HG03521 (cell line): Measurements from ENCODE around the gene ZNF248.

ENCODE experiments used
- ATAC-seq: cut with Tn5 transposase; IDR thresholded peaks from one replicate; pipeline ENCODE4 v1.9.1; 2021; ENCODE audit warnings: mild to moderate bottlenecking, moderate library complexity; ENCODE audit not compliant: unreplicated experiment

ZNF248 gene

DNA sequence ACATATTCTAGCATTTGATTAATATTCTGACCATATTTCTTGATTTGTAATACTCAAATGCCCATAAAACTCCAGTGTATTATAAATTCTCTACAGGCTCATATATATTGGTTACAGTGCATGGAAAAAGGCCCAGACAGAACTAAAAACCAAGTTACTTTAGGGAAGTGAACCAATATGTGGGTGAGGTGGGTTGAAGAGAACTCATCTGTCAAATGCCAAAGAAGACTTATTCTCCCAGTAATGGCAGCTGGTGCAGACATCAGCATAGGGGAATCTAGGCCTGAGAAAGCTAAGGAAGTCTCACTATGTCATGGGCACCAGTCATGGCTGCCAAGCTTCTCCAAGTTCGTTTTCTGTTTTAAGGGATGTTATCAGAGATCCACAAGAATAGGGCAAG lies 30.6 kb downstream of the ZNF248 start:
- no peak for ATAC-seq

DNA sequence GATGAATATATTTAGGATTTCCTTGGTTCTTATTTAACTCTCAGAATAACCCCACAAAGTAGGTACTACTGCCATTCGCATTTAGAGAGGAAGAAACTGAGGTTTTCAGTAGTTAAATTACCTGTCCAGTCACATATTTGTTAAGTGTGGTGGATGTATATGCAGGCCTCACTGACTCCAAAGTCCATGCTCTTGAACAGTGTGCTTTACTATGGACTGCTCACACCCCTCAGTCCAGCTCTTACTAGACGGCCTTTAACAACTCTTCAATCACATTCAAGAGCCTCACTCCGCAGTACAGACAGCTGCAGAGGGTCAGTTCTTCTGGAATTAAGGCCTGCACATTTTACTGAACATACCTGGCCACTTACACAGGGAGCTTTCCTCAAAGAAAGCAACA lies 36.2 kb downstream of the ZNF248 start:
- no peak for ATAC-seq

DNA sequence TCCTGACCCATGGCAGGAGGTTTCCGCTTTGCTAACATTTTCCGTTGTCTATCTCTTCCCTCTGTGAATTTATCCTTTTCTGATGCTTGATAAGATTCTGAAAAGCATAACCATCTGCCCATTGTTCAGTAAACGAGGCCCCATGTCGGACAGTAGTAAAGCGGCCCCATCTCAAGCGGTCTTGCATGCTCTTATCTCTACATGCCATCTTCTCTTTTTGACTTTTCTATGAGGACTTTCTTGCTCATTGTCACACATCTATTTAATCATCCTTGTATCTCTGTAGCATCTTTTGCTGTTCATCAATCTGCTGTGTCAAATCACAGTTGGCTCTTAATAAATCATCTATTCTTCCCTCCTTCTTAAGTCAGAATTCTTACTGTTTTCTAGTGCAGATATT lies 37.6 kb downstream of the ZNF248 start:
- ATAC-seq = no peak

GRCh38 chr10:37816290-37816689 lies 41.1 kb downstream of the ZNF248 start:
- ATAC-seq = no peak

DNA sequence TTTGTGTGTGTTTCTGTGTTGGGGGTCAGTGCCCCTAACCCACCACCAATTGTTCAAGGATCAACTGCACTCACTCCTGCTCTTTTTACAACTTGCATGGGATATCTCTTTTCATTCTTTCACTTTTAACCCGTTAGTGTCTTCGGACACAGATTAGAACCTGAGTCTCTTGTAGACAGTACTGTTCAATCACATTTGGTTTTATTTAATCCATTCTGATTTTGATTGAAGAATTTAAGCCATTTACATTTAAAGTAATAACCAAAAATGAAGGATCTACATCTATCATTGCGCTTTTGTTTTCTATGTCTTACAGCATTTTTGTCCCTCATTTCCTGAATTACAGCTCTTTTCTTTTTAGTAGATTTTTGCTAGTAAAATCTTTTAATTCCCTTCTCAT lies 43.6 kb downstream of the ZNF248 start:
- ATAC-seq = no peak

DNA sequence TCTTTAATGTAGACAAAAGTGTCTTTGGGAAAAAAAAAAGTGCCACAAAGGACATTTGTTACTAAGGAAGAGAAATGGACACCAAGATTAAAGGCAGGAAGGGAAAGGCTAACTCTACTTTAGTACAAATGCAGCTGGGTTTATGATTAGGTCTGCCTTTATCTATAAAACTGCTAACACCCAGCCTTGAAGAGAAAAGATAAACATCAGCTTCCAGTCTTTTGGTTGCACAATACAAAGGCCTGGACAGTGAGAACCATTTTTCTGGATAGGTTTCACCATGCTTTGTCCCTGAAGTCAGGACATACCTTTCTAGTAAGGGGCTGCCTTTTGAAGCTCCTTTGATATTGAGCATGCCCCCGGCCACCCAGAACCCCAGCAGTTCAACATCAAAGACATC lies 45.1 kb downstream of the ZNF248 start:
- no peak for ATAC-seq

DNA sequence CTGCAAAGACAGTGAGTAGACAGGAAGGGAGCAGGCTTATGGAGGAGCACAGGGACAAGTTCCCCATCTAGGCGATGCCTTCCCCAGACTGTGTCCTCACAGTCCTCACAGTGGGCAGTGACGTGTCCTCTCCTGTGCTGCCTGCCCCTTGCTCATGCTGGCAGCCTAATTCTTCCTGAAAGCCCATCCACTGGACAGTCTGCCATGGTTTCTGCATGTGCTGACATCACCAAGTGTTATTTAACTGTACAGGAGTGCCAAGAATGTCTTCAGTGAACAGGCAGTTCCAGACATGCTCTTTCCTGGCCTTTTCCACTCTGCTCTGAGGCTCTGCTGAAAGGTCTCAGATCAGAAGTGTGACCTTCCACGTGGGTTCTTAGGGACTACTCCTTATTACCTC lies 54.1 kb downstream of the ZNF248 start:
- no peak for ATAC-seq

- ATAC-seq = no peak
Measured at GRCh38 chr10:37801557-37801956, 55.9 kb downstream of the ZNF248 start.

GRCh38 chr10:37794305-37794976 lies 63.0 kb downstream of the ZNF248 start:
- no peak for ATAC-seq

DNA sequence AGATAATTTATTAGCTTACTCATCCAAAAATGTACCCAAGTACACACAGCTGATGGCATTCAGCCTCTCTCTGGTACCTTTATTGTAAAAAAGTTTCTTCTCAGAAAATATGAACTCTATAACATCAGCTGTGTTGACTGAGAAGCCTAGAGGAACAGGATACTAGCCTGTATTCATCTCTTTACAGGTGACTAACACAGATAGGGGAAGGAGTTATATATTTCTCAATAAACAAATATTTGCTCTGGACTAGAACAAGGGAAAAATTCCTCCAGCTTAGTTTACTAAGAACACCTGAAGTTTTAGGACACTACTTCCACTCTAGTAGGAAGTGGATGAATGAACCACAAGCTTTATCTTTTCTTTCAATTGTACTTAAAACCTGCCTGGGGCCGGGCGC lies 67.8 kb downstream of the ZNF248 start:
- ATAC-seq = no peak

DNA sequence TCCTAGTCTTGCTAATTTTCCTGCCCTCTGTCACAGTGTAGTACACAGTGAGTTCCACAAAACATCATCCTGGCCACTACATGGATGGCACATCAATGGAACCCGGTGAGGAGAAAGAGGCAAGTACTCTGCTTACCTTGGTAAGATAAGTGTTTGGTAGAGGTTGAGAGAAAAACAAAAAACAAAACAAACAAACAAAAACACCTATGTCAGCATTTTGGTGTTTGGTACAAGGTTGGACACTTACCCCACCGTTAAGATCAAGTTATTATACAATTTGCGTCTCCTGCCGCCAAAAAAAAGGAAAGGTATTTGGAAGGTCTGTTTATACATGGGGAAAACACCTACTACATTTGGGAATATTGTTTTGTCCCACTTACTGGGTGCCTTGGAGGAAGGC lies 72.7 kb downstream of the ZNF248 start:
- no peak for ATAC-seq

DNA sequence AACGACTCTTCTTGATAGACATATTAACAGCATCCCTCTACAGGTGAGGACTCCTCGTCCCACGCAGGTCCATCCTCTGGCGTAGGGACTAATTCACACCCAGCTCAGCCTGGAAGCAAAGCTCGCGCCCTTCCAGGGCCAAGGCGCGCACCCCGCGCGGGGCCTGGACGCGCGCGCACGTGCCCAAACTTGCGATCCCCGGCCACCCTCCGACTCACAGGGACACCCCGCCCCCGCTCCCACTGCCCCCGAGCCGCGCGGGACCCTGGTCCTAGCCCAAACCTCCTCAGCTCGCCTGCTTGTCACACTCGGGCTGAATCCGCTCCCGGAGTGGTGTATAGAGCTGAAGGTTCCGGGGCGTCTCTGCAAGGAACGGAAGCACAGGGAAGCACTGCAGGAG lies 76.9 kb downstream of the ZNF248 start:
- no peak for ATAC-seq

GRCh38 chr10:37777056-37777455 lies 80.4 kb downstream of the ZNF248 start:
- no peak for ATAC-seq

- no peak for ATAC-seq
Measured at GRCh38 chr10:37775612-37776011, 81.8 kb downstream of the ZNF248 start.

- ATAC-seq = no peak
Measured at GRCh38 chr10:37774351-37774750, 83.1 kb downstream of the ZNF248 start.

DNA sequence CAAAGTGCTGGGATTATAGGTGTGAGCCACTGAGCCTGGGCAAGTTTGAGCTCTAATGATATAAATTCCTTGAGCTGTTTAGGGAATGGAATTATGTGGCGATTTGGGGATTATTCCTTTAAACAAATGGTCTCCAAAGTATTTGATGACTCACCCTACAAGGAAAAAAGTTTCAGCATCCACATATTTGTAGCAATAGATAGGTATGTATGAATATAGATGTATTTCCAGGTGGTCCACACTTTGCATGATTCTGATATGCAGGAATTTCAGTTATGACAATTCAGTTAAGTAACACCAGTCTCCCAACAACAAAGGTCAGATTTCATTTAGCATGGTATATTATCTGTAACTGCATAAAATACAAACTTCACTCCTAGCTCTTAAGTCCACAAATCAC lies 92.2 kb downstream of the ZNF248 start:
- ATAC-seq = no peak

DNA sequence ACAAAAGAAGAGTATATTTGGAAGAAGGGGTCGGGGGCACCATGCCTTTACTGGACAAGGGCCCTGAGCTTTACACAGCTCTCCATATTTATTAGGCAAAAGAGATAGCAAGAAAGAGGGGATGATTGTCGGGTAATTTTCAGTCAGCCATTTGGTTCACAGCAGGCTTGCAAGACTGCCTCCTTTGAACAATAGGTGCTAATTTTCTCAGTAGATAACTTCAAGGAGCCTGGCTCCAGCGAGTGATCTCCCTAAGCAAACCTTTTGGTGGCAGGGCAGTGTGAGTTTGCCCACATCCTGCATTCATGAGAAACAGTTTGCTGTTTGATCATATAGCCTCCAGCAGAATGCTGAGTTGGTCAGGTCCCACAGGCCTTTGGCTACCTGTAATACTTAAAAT lies 94.3 kb downstream of the ZNF248 start:
- ATAC-seq = no peak

GRCh38 chr10:37762287-37762686 lies 95.1 kb downstream of the ZNF248 start:
- ATAC-seq = no peak

GRCh38 chr10:37760817-37761216 lies 96.6 kb downstream of the ZNF248 start:
- no peak for ATAC-seq

- no peak for ATAC-seq
Measured at GRCh38 chr10:37758074-37758473, 99.3 kb downstream of the ZNF248 start.

DNA sequence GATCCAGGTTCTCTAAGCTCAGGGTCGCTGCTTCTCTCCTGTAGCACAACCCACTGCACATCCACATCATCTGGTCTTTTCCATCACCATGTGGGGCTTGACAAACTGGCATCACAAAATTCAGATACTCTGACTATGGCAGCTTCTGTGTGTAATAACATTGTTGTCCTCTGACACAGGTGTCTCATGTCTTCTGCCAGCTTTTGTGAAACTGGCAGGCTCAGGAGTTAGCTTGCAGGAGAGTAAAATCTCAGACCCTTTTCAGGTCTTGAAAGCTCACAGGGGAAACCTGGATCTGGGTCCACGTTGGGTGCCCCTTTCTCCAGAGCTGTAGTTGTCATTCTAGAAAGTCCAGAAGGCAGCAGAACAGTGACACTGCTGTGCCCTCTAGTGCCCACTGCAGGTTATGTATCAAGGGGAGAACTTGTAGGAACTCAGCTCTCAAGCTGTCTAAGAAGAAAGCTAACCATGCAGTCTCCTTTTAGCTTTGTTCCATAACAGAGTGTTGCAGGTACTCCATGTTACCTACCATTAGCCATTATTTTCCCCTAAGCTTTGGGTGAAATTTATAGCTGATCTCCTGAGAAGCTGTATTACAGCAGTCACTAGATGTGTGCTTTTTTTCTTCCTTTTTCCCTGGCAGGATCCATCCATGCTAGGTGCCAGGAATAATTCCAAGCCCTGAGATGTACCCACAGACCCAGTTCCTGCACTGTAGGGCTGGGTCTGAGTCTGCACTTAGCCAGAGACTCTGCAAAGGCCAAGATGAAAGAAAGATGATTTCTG lies 102.7 kb downstream of the ZNF248 start:
- ATAC-seq = no peak

DNA sequence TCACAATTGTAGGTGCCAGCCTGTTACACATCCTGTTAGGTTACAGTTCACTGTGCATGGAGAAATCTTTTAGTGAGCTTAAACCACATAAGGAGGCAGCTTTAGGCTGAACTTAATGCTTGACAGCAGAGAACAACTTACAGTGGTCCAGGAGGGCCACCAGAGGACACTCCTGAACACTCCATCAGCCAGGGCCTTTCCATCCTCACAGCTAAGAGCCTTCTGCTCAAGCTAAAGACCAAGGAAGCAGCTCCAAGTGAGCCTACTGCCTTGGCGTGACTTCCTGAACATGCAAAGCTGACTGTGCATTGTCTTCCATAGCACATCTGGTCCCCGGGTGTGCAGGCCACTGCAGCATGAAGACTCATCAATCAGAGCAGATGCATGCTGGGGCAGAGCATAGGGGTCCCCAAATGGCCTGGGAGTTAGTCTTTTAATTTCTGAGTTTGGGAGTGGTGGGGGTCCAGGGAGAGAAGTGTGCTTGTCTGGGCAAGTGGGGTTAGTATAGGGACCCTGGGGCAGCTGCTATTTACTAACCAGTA lies 105.0 kb downstream of the ZNF248 start:
- no peak for ATAC-seq
